Mononuclear cell (primary cell): ENCODE data around the gene MON2. TPM values are rescaled to one million over a fixed set of nuclear protein-coding genes. Genes with fewer than 3 reads are reported as not detected.
"Not testable (repeated sequence)": the region's sequence is repeated elsewhere in the genome, so short reads cannot be mapped to it uniquely, and the experiment has no call there.

Experiments
- H3K27me3 ChIP-seq: 2 replicates; pipeline ENCODE4 v1.6.0; 2011; ENCODE audit warnings: low read length, control low read depth; ENCODE audit not compliant: insufficient read depth
- H3K4me1 ChIP-seq: 2 replicates; pipeline ENCODE4 v1.5.1; 2011; ENCODE audit warnings: mild to moderate bottlenecking, low read length, control low read depth; ENCODE audit not compliant: insufficient read depth
- H3K4me3 ChIP-seq: 2 replicates; pipeline ENCODE4 v1.5.1; 2011; ENCODE audit warnings: mild to moderate bottlenecking, low read length, moderate library complexity
- H3K9me3 ChIP-seq: 2 replicates; pipeline ENCODE4 v1.5.1; 2011; ENCODE audit warnings: low read depth, mild to moderate bottlenecking, control low read depth, low read length
- total RNA-seq: library from RNA; depleted of rRNA; stranded (reverse); fragments of >200 nt; gene quantifications from one replicate; pipeline ENCODE4 v1.2.3, GENCODE V29; 2012

The MON2 gene
- total RNA-seq, 1 donor: 65.3 TPM

DNA sequence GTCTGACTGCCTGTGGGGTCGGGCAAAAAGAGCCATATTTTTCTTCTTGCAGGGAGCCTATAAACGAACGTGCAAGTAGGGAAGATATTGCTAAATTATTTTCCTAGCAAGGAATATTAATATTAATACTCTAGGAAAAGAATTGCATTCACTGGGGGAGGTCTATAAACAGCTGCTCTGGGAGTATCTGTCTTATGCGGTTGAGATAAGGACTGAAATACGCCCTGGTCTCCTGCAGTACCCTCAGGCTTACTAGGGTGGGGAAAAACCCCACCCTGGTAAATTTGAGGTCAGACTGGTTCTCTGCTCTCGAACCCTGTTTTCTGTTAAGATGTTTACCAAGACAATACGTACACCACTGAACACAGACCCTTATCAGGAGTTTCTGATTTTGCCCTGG, 3.4 kb upstream of the MON2 start:
- H3K9me3 ChIP-seq, H3K27me3 ChIP-seq, H3K4me3 ChIP-seq: not testable (repeated sequence)
- peaks cover 20% of the 10 kb centered on the region for H3K4me1 ChIP-seq

DNA sequence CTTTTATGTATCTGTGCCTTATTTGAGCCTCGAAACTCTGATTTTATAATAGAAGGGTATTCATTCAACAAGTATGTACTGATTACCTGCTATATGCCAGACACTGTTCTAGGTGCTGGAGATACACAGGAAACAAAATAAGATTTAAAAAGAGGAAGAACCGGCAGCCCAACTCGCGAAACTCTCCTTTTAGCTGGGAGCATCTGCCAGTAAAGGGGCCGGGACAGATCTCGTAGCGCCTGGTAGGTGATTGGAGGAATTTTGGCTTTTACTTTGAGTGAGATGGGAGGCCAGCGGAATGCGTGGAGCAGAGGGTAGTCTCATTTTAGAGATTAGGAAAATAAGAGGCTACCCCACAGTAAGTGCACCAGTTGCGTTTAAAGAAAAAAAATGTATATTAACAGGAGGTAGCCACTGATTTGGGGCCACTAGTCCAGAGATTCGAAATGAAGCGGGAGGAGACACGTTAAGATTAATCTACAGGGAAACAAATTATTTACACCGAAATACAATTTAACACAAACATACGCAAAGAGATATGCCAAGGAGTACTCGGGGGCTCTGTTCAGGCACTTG, 520 bp upstream of the MON2 start:
- no peaks in the 10 kb centered on the region for H3K9me3 ChIP-seq
- H3K4me1 ChIP-seq: peaks cover 26% of the 10 kb centered on the region
- H3K4me3 ChIP-seq: peak overlapping the region; percentile 72
- no peaks in the 10 kb centered on the region for H3K27me3 ChIP-seq

DNA sequence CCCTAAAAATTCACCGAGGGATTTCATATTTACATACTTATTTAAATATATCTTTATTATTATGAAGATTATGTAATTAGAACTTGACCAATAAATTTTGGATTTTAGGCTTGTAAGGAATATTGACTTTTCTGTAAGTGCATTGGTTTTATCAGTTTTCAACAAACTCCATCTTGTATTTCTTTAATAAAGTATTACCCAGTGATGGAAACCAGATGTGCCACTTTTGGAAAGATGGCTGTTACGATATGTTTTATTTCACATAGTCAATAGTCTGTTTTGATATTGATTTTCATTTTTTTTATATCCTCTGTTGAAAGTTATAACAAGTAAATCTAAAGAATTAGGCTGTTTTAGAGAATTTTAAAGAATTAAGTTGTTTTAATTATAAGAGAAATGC, 1.8 kb downstream of the MON2 start:
- H3K9me3 ChIP-seq: no peaks in the 10 kb centered on the region
- peaks cover 31% of the 10 kb centered on the region for H3K4me1 ChIP-seq
- H3K4me3 ChIP-seq: no peak overlapping the region
- no peaks in the 10 kb centered on the region for H3K27me3 ChIP-seq

DNA sequence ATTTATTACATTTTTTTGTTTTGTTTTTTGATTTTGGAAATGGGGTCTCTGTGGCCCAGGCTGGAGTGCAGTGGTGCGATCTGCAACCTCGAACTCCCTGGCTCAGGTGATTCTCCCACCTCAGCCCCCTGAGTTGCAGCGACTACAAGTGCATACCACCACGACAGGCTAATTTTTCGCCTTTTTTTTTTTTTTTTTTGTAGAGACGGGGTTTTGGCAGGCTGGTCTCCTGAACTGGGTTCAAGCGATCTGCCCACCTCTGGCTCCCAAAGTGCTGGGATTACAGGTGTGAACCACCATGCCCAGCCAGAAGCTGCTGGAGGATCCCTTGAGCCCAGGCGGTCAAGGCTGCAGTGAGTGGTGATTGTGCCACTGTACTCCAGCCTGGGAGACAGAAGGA, 2.3 kb downstream of the MON2 start:
- Histone ChIP-seq H3K4me3 (no peak overlapping the region), H3K9me3 (no peaks in the 10 kb centered on the region), H3K4me1 (peaks cover 35% of the 10 kb centered on the region), H3K27me3 (no peaks in the 10 kb centered on the region)

DNA sequence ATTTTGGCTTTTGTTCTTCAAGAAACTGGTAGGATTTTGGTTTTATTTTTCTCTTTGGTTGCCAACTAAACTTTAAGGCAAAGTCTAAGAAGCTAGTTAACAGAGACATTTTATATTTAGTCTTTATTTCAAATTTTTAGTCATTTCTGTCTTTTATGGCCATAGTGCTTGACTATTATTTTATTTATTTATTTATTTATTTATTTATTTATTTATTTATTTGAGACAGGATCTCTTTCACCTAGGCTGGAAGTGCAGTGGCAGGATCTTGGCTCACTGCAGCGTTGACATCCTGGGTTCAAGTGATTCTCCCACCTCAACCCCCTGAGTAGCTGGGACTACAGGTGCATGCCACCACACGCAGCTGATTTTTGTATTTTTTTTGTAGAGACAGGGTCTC, 3.1 kb downstream of the MON2 start:
- no peaks in the 10 kb centered on the region for H3K27me3 ChIP-seq
- peaks cover 40% of the 10 kb centered on the region for H3K4me1 ChIP-seq
- no peak overlapping the region for H3K4me3 ChIP-seq
- no peaks in the 10 kb centered on the region for H3K9me3 ChIP-seq

DNA sequence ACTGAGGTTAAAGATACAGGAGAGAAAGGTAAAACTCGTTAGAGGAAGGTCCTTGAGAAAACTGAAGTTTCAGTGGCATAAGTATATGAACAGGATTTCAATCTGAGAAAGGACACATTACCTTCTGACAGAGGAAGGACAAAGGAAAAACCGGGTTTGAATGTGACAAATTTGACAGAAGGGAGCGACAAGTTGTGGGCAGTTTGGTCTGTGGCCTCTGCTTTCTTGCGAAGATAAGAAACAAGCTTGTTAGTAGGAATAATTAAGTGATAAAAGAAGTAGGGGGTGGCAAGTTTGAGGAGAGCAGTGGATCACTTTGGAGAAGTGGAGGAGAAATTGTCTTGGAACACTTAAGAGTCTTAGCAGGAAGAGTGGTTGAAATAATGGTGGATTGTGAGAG, 5.1 kb downstream of the MON2 start:
- Histone ChIP-seq H3K27me3 (no peaks in the 10 kb centered on the region), H3K4me1 (peaks cover 31% of the 10 kb centered on the region), H3K4me3 (no peak overlapping the region), H3K9me3 (no peaks in the 10 kb centered on the region)

DNA sequence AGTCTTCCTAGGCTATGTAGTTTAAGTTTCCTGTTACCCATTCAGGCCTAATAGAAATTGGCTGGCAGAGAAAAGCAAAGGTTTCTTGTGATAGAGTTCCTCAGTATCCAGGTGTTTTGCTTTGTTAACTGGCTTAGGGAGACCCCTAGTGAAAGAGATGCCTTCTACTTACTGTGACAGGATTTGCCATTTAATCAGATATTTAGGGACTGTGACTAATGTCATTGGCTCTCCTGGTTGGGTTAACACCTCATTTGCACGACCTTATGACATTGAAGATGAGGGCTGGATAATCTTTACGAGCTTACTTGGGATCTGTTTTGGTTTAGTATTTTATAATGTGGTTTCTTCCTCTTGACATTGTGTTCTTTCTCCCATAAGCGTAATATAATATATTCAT, 5.8 kb downstream of the MON2 start:
- peaks cover 26% of the 10 kb centered on the region for H3K4me1 ChIP-seq
- no peak overlapping the region for H3K4me3 ChIP-seq
- no peaks in the 10 kb centered on the region for H3K9me3 ChIP-seq
- H3K27me3 ChIP-seq: no peaks in the 10 kb centered on the region

DNA sequence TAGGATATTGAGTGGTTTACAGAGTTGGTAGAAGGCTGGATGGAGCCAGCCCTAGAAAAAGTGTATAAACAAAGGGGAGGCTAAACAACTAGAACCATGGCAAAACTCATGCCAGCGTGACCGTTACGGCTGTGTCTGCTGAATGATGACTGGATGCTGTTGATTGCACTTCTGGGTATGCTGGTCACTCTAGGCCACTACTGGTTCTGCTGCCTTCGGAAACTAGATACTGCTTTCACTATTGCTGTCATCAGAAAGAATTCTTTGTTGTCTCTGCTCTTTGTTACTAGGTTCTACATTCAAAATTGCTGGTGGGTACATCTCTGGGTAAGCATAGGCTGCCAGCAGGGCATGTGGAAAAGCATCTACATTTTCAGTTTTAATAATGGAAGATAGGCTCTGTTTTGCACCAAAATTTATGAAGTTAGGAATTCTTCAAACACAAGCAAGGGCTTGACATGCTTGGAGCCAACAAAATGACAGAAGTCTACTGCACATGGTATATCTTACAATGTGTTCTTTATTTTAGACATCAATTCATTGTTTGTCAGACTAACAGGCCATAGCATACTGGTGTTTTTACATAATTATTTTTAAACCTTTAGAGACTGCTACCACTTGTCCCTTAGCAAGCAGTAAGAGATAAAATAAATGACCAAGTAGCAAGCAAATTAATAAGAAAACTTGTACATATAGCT, 15.4 kb downstream of the MON2 start:
- Histone ChIP-seq H3K27me3 (no peaks in the 10 kb centered on the region), H3K4me1 (no peaks in the 10 kb centered on the region), H3K9me3 (no peaks in the 10 kb centered on the region), H3K4me3 (no peak overlapping the region)

DNA sequence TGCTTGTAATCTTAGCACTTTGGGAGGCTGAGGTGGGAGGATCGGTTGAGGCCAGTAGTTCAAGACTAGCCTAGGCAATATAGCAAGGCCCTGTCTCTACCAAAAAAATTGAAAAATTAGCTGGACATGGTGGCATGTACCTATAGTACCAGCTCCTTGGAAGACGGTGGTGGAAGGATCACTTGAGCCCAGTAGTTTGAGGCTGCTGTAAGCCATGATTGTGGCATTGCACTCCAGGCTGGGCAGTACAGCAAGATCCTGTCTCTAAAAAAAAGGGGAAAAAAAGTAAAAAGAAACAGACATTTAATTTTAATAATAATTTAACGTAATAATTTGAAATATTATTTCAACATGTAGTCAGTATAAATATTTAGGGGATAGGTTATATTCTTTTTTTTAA, 16.1 kb downstream of the MON2 start:
- Histone ChIP-seq H3K9me3 (no peaks in the 10 kb centered on the region), H3K4me3 (no peak overlapping the region), H3K27me3 (no peaks in the 10 kb centered on the region), H3K4me1 (no peaks in the 10 kb centered on the region)

DNA sequence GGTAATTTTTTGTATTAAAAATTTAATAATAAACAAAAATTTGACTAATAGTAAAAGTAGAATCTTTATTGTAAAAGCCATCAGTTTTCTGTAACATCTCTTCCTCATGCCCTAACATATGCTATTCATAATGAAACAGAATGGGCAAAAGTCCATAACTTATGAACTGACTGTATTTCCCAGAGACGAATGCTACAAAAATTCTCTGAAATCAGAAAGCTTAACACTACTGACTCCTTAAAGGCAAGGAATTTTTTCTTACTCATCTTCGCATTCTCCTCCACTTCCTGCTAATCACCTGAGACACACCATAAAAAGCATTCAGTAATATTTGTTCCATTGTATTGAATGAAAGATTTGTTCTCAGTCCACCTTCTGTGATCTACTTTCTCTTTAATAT, 17.6 kb downstream of the MON2 start:
- Histone ChIP-seq H3K9me3 (no peaks in the 10 kb centered on the region), H3K4me1 (no peaks in the 10 kb centered on the region), H3K27me3 (no peaks in the 10 kb centered on the region), H3K4me3 (no peak overlapping the region)

DNA sequence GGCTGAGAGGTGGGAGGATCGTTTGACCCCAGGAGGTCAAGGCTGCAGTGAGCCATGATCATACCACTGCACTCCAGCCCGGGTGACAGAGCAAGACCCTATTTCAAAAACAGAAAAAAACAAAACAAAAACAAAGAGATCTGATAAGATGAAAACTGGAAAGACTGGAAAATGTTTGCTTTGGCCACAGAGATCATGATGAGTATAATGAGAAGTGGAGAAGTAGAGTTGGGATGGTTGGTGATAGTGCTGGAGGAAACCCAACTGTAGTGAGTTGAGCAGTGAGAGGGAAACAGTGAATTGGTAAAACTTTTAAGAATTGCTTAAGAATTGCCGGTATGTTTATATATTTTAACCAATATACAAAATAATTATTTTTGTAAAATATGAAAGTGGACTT, 39.2 kb downstream of the MON2 start:
- no peak overlapping the region for H3K4me3 ChIP-seq
- H3K9me3 ChIP-seq: no peaks in the 10 kb centered on the region
- no peaks in the 10 kb centered on the region for H3K27me3 ChIP-seq
- no peaks in the 10 kb centered on the region for H3K4me1 ChIP-seq

DNA sequence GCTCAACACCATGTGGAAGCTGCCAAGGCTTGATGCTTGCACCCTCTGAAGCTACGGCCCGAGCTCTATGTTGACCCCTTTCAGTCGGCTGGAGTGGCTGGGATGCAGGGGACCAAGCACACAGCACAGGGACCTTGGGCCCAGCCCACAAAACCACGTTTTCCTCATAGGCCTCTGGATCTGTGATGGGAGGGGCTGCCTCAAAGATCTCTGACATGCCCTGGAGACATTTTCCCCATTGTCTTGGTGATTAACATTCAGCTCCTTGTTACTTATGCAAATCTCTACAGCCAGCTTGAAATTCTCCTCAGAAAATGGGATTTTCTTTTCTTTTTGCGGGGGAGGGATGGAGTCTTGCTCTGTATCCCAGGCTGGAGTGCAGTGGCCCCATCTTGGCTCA, 46.3 kb downstream of the MON2 start:
- H3K9me3 ChIP-seq: peaks cover 6% of the 10 kb centered on the region
- no peaks in the 10 kb centered on the region for H3K27me3 ChIP-seq
- H3K4me3 ChIP-seq: no peak overlapping the region
- H3K4me1 ChIP-seq: peaks cover 12% of the 10 kb centered on the region

DNA sequence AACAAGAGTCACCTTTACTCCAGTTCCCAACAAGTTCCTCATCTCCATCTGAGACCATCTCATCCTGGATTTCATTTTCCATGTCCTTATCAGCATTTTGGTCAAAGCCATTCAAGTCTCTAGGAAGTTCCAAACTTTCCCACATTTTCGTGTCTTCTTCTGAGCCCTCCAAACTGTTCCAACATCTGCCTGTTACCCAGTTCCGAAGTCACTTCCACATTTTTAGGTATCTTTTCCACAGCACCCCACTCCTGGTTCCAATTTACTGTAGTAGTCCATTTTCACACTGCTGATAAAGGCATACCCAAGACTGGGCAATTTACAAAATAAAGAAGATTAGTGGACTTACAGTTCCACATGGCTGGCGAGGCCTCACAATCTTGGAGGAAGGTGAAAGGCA, 47.5 kb downstream of the MON2 start:
- not testable (repeated sequence) for H3K27me3 ChIP-seq, H3K9me3 ChIP-seq, H3K4me3 ChIP-seq
- H3K4me1 ChIP-seq: peaks cover 12% of the 10 kb centered on the region

DNA sequence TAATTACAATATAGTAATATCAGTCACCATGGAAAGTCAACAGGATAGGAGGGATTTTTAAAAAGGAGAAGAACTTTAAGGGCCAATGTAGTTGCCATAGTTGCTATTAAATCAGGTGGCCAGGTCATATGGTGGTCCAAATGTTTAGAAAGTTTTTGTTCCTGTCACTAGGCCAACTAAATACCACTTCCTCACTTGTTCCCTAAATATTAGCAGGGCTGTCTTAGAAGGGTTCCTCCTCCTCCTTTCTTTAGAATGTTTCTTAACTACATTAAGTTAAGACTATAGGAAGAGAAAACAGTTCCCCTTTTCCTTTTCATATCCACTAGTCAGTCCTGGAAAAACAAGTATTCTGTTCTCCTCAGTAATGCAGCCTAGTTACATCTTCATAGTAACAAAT, 50.3 kb downstream of the MON2 start:
- no peak overlapping the region for H3K4me3 ChIP-seq
- no peaks in the 10 kb centered on the region for H3K9me3 ChIP-seq
- no peaks in the 10 kb centered on the region for H3K27me3 ChIP-seq
- peaks cover 12% of the 10 kb centered on the region for H3K4me1 ChIP-seq

DNA sequence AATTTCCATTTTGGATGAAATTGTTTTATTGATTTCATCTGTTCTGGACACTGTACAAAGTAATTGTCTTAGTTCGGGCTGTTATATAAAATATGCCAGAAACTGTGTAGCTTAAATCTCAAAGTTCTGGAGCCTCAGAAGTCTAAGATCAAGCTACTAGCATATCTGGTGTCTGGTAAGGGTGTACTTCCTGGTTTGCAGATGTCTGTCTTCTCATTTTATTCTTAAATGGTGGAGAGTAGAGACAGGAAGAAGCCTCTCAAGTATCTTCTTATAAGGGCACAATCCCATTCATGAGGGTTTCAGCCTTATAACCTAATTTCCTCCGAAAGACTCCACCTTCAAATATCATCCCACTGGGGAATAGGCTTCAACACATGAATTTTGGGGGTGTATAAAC, 51.3 kb downstream of the MON2 start:
- H3K4me1 ChIP-seq: peaks cover 12% of the 10 kb centered on the region
- H3K27me3 ChIP-seq: no peaks in the 10 kb centered on the region
- no peaks in the 10 kb centered on the region for H3K9me3 ChIP-seq
- no peak overlapping the region for H3K4me3 ChIP-seq

DNA sequence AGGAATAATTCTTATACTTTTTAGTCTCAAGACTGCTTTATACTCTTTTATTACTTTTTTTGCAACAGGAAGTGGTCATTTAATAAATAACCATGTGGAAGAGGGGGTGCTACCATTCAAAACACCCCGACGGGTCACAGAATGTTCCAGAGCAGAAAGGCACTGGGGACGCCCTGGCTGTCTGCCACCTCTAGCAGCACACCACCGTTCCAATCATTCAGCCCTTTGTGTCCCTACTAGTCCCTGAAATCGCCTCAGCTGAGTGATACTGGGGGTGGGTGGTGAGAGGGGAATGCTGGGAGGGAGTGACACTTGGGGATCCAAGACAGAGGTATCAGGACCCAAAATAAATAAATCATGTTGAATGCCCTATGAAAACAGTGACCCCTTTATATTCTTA, 52.4 kb downstream of the MON2 start:
- no peak overlapping the region for H3K4me3 ChIP-seq
- H3K9me3 ChIP-seq: no peaks in the 10 kb centered on the region
- no peaks in the 10 kb centered on the region for H3K27me3 ChIP-seq
- peaks cover 12% of the 10 kb centered on the region for H3K4me1 ChIP-seq
